ENCODE data around the gene ANO7. TPM values are rescaled to one million over a fixed set of nuclear protein-coding genes. Genes with fewer than 3 reads are reported as not detected.

ANO7 gene
- total and polyA plus RNA-seq, 2 of the 13 experiments (the other 11 are each of a cell fraction or from before 2014, with no cell fraction given), result 4.1 to 4.9 TPM

- Histone ChIP-seq H3K36me3 (replicated peaks in 1 of 2; ENCODE audit: control insufficient read depth in 1 of 2, insufficient read depth in 2 of 2, low read length in 2 of 2) (peaks cover 6 to 30% of the 10 kb centered on the region in 2 experiments; a peak in 4 of 5 replicates), H3K79me2 (ENCODE audit: insufficient read depth, low read length) (no peaks in the 10 kb centered on the region), H3K4me2 (ENCODE audit: low read depth, low read length) (no peak overlapping the region), H3K27me3 (ENCODE audit: control insufficient read depth in 1 of 2, insufficient read depth in 2 of 2, low read length in 2 of 2) (no peaks in the 10 kb centered on the region), H2AFZ (ENCODE audit: low read length) (no peak overlapping the region), H3K9ac (ENCODE audit: insufficient read depth, low read depth, low read length) (no peak overlapping the region), H3K4me1 (ENCODE audit: insufficient read depth, low read length) (no peaks in the 10 kb centered on the region), H3K9me3 (ENCODE audit: low read length) (no peaks in the 10 kb centered on the region), H3K27ac (ENCODE audit: extremely low read length, insufficient read depth, low read length) (no peak overlapping the region), H3K4me3 (replicated peaks in 1 of 3; ENCODE audit: insufficient read depth in 1 of 3, low read depth in 2 of 3, low read length in 3 of 3) (no peak overlapping the region), H4K20me1 (ENCODE audit: insufficient read depth, low read length) (no peaks in the 10 kb centered on the region)
- ATAC-seq, result no peak
- no peak for DNase-seq (ENCODE audit: low spot score)
- 95% methylated on average over 4 of the region's 4 CpGs for WGBS (ENCODE audit: low lambda C conversion rate)
- ChIA-PET CTCF (ENCODE audit: low intra/inter-chr PET ratio, low total read pairs) (no interaction called here), POLR2A (no interaction called here)
- intact Hi-C loops (cut with micrococcal nuclease; ENCODE audit: unreplicated experiment), result no loop called here
- no TSS peak for BruUV-seq (replicated peaks)
- FAIRE-seq, result no peak
- in situ Hi-C loops (cut with HindIII; ENCODE audit: extremely low pct_ligation_motif_present, low pct_unique_long_range_greater_than_20kb), result no loop called here
- TF ChIP-seq STAT6 (CRISPR knock-in tag; IDR thresholded peaks at IDR 0.05; ENCODE audit: borderline replicate concordance), result no peak
- TF ChIP-seq NCOR1 (IDR thresholded peaks at IDR 0.05; ENCODE audit: borderline replicate concordance, low read length), result no peak
- TF ChIP-seq THAP11 (CRISPR knock-in tag; IDR thresholded peaks at IDR 0.05), result no peak
- no peak for TF ChIP-seq IKZF5 (CRISPR knock-in tag; IDR thresholded peaks at IDR 0.05)
- no peak for TF ChIP-seq FOXK1 (CRISPR knock-in tag; IDR thresholded peaks at IDR 0.05; ENCODE audit: borderline replicate concordance, low read depth)
- no peak for TF ChIP-seq ETV5 (CRISPR knock-in tag; IDR thresholded peaks at IDR 0.05; ENCODE audit: borderline replicate concordance)
- no peak for TF ChIP-seq ZEB1 (IDR thresholded peaks at IDR 0.05; ENCODE audit: insufficient replicate concordance, low read depth)
- TF ChIP-seq EED (CRISPR knock-in tag; IDR thresholded peaks at IDR 0.05), result no peak
- TF ChIP-seq ZNF891 (CRISPR knock-in tag; IDR thresholded peaks at IDR 0.05), result no peak
- TF ChIP-seq AHDC1 (CRISPR knock-in tag; IDR thresholded peaks at IDR 0.05; ENCODE audit: borderline replicate concordance), result no peak
- TF ChIP-seq, protein P1, sequence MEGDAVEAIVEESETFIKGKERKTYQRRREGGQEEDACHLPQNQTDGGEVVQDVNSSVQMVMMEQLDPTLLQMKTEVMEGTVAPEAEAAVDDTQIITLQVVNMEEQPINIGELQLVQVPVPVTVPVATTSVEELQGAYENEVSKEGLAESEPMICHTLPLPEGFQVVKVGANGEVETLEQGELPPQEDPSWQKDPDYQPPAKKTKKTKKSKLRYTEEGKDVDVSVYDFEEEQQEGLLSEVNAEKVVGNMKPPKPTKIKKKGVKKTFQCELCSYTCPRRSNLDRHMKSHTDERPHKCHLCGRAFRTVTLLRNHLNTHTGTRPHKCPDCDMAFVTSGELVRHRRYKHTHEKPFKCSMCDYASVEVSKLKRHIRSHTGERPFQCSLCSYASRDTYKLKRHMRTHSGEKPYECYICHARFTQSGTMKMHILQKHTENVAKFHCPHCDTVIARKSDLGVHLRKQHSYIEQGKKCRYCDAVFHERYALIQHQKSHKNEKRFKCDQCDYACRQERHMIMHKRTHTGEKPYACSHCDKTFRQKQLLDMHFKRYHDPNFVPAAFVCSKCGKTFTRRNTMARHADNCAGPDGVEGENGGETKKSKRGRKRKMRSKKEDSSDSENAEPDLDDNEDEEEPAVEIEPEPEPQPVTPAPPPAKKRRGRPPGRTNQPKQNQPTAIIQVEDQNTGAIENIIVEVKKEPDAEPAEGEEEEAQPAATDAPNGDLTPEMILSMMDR (CRISPR knock-in tag; IDR thresholded peaks at IDR 0.05), result no peak
- no peak for TF ChIP-seq ZNF329 (CRISPR knock-in tag; IDR thresholded peaks at IDR 0.05; ENCODE audit: low read depth)
- no peak for TF ChIP-seq THAP7 (CRISPR knock-in tag; IDR thresholded peaks at IDR 0.05)
Observed at GRCh38 chr2:241179899-241180298, 8.6 kb upstream of the ANO7 start.
